Activated CD4-positive, alpha-beta T cell treated with anti-CD3 and anti-CD28 coated beads for 36 hours (primary cell): ENCODE results near the gene SDCCAG8. TPM values are rescaled to one million over a fixed set of nuclear protein-coding genes. Genes with fewer than 3 reads are reported as not detected.

Source experiments
- ATAC-seq: fragments of 200-7000 bp; cut with Tn5 transposase; one replicate; pipeline ENCODE4 v1.10.0; 2021; ENCODE audit warnings: mild to moderate bottlenecking, moderate library complexity
- CTCF ChIA-PET: fragments of 350-600 bp; sonication (Branson Sonifier 250); formaldehyde crosslinking; loops from one replicate; lab custom pipeline; 2021; ENCODE audit warnings: antibody characterized with exemption; lab: Charles Lee
- POLR2A ChIA-PET: fragments of 350-600 bp; sonication (Branson Sonifier 250); formaldehyde crosslinking; loops from one replicate; lab custom pipeline; 2021; ENCODE audit warnings: antibody characterized with exemption, inconsistent platforms; lab: Charles Lee
- DNase-seq: peaks from one replicate; pipeline ENCODE4 v3.0.0-alpha.2; 2020
- H3K27ac Mint-ChIP-seq: one replicate; pipeline ENCODE4 v1.8.0; 2021; ENCODE audit warnings: mixed read lengths
- H3K27me3 Mint-ChIP-seq: one replicate; pipeline ENCODE4 v1.8.0; 2021; ENCODE audit warnings: mixed read lengths
- H3K36me3 Mint-ChIP-seq: one replicate; pipeline ENCODE4 v1.8.0; 2021; ENCODE audit warnings: low read depth, mixed read lengths
- H3K4me1 Mint-ChIP-seq: one replicate; pipeline ENCODE4 v1.8.0; 2021; ENCODE audit warnings: mixed read lengths
- H3K4me3 Mint-ChIP-seq: one replicate; pipeline ENCODE4 v1.8.0; 2021; ENCODE audit warnings: mild to moderate bottlenecking, moderate library complexity, mixed read lengths
- H3K9me3 Mint-ChIP-seq: one replicate; pipeline ENCODE4 v1.8.0; 2021; ENCODE audit warnings: low read depth, mixed read lengths
- intact Hi-C, 2 experiments: fragments of 100-400 bp; cut with DNase I in 1 of 2; cut with micrococcal nuclease in 1 of 2; formaldehyde crosslinking; loops; one replicate each; pipeline versions ENCODE4 v1.14.2 to v1.15.1; 2022 to 2024; cut with DNase I, micrococcal nuclease
- total RNA-seq, 2 experiments: library from RNA; stranded (reverse); gene quantifications; one replicate each; pipeline ENCODE4 v1.2.3, GENCODE V29; 2021

SDCCAG8 gene
- total RNA-seq, 2 experiments from 2014 or later, result 26.4 to 26.5 TPM

DNA sequence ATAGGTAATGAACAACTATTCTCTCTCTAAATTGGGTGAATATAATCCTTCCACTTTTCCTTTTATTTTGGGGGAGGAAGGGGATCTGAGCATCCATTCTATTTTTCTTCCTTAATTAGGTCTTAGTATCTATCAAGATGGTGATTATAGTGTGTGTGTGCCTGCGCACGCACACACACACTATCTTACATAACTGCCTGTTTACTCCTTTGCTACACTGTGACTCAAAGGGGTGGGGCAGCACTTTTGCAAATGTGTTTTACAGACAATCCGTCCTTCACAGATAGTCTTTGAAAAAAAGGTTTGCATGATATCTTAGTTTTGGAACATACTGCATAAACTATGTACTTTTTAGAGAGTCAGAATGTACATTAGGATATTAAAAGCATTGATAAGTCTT lies 191.5 kb downstream of the SDCCAG8 start:
- ChIA-PET POLR2A (no interaction called here), CTCF (no interaction called here)
- no peaks in the 10 kb centered on the region for H3K9me3 Mint-ChIP-seq
- no peak overlapping the region for H3K4me3 Mint-ChIP-seq
- H3K4me1 Mint-ChIP-seq, result peaks cover 2% of the 10 kb centered on the region
- intact Hi-C loops, result no loop called here
- no peak overlapping the region for H3K27ac Mint-ChIP-seq
- H3K36me3 Mint-ChIP-seq, result peaks cover 4% of the 10 kb centered on the region
- DNase-seq (no peak), ATAC-seq (no peak)
- no peaks in the 10 kb centered on the region for H3K27me3 Mint-ChIP-seq

DNA sequence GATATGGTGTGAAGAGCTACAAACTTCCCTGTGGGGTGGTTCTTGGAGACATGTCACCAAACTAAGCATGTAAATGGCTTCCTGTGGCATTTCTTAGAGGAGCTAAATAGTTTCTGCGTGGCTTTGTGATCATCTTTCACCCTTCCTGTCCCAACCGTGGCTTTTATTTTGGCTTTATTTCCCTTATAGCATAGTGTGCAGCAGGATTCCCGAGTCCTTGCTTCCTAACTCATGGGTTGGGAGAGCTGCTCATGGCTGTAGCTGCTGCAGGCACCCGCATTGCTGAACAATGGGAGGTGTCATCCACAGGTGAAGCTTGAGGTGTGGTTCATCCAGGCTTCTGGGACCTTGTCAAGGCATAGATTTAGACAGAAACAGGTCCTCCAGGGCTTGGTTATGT lies 192.0 kb downstream of the SDCCAG8 start:
- intact Hi-C loops, result no loop called here
- Mint-ChIP-seq H3K4me3 (no peak overlapping the region), H3K36me3 (peaks cover 4% of the 10 kb centered on the region), H3K4me1 (peaks cover 2% of the 10 kb centered on the region), H3K27ac (no peak overlapping the region), H3K9me3 (no peaks in the 10 kb centered on the region), H3K27me3 (no peaks in the 10 kb centered on the region)
- ChIA-PET POLR2A (no interaction called here), CTCF (no interaction called here)
- DNase-seq, result no peak
- ATAC-seq, result no peak

DNA sequence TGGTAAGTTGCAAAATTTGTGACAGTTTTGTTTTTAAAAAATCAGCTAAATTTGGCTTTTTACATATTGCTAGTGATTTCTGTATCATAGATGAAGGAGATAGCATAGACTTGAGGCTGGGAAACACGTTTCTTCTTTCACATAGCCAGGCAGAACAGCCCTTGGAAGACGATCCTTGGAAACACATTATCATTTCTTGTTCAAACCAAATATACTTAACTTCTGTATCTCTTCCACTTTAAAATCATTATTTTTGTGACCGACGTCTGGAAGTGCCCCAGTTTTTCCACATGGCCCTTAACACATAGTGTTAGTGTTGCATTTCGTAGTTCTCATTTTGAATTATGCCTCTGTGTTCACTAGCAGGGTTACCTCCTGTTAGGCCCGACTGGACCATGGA lies 193.5 kb downstream of the SDCCAG8 start:
- H3K36me3 Mint-ChIP-seq, result peaks cover 4% of the 10 kb centered on the region
- H3K9me3 Mint-ChIP-seq, result no peaks in the 10 kb centered on the region
- DNase-seq, result no peak
- no peak overlapping the region for H3K4me3 Mint-ChIP-seq
- no peak for ATAC-seq
- no peaks in the 10 kb centered on the region for H3K27me3 Mint-ChIP-seq
- ChIA-PET CTCF (interaction anchor here (0.7 kb wide), 1 partner anchor 299 kb away, joined by 3 read pairs; no protein-coding TSS in a partner anchor), POLR2A (no interaction called here)
- intact Hi-C loops, result no loop called here
- peaks cover 2% of the 10 kb centered on the region for H3K4me1 Mint-ChIP-seq
- no peak overlapping the region for H3K27ac Mint-ChIP-seq

DNA sequence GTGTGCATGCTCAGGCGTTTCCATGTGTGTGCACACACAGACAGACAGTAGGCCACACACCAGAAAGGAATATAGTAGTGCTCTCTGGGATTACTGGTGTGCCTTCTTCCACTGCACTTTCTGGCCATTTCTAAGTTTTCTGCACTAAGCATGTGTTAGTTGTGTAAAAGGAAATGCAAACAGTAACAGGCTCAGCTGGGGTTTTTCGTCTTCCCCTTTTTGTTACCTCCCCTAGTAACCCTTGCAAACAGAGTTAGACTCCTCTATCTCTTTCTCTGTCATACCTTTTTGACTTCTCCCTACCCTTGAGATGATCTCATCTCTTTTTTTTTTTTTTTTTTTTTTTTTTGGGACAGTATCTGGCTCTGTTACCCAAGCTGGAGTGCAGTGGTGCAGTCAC lies 196.3 kb downstream of the SDCCAG8 start:
- H3K9me3 Mint-ChIP-seq, result no peaks in the 10 kb centered on the region
- ChIA-PET CTCF (interaction anchor here (0.5 kb wide), 1 partner anchor 999 kb away, joined by 3 read pairs; no protein-coding TSS in a partner anchor), POLR2A (no interaction called here)
- intact Hi-C loops, result no loop called here
- H3K36me3 Mint-ChIP-seq, result no peaks in the 10 kb centered on the region
- no peak overlapping the region for H3K4me3 Mint-ChIP-seq
- H3K27ac Mint-ChIP-seq, result no peak overlapping the region
- H3K27me3 Mint-ChIP-seq, result no peaks in the 10 kb centered on the region
- DNase-seq, result no peak
- peaks cover 2% of the 10 kb centered on the region for H3K4me1 Mint-ChIP-seq
- ATAC-seq, result no peak

DNA sequence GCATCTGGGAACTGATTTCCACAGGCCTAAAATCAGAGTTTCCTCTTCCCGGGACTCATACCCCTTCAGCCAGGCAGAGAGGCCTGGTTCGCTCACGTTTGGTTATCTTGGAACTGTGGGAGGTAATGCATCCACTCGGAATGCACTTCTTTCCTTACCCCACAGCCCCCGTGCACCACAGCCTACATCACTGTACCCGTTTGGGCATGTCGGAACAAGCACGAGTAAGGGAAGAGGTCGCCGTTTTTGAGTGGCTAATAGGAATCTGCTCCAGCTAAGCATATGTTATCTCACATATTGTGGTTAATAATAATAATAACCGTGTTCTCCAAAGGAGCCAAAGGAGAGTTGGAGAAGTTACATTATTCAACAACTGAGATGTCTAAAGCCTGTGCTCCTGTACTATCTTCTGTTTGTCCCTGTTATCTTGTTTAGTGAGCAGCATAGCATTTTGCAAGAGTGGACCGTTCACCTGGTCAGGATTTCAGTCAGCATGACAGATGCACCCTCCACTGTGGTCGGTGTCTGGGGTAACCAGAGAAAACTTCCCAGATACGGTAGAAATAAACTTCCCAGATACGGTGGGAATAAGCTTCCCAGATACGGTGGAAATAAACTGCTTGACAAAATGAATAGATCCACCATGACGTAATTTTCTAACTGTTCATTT lies 198.6 kb downstream of the SDCCAG8 start:
- no peak for DNase-seq
- H3K27ac Mint-ChIP-seq, result no peak overlapping the region
- no peaks in the 10 kb centered on the region for H3K4me1 Mint-ChIP-seq
- POLR2A ChIA-PET, result no interaction called here
- H3K4me3 Mint-ChIP-seq, result no peak overlapping the region
- CTCF ChIA-PET, result interaction anchor here (1.0 kb wide), 1 partner anchor 294 kb away, joined by 3 read pairs; no protein-coding TSS in a partner anchor
- H3K36me3 Mint-ChIP-seq, result no peaks in the 10 kb centered on the region
- no peaks in the 10 kb centered on the region for H3K27me3 Mint-ChIP-seq
- no peaks in the 10 kb centered on the region for H3K9me3 Mint-ChIP-seq
- intact Hi-C loops, result no loop called here
- no peak for ATAC-seq

DNA sequence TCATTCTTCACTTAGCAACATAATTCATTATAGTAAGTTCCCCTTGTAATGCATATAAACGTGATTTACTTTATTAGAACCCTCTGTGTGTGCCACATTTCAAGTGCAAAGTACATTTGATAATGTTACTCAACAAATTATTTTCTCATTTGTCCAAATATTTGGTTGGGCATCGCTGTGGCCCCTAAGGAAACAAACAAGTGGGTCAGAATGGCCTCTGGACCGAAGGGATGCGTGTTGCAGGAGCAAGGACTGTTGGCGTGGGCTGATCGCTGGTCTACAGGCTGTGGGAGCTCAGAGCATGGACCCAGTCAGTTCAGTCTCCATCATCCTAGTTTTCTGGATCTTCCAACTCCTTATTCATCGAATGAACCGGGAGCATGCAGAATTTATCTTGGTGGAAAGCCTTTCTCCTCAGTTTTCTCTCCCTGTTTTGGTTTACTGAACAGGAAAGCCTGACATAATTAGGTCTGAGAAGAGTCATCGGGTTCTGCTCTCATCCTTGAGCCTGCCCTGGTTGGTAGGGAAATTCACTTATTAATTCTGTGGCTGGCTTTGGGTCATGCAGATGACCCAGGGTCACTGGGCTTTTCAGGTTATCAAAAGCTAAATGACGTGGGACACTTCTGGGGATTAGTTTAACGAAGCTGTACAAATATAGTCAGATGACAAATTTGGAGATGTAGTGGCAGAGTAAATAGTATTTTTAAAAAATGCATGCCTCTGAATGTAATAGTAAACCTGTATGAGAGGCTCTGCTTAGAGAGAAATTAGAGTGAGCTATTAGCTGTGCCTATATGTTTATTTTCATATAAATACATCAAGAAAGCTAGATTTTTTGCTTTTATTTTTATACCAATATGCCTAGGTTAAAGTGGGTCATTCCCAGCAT lies 200.2 kb downstream of the SDCCAG8 start:
- Mint-ChIP-seq H3K36me3 (no peaks in the 10 kb centered on the region), H3K27me3 (no peaks in the 10 kb centered on the region), H3K9me3 (no peaks in the 10 kb centered on the region), H3K4me1 (no peaks in the 10 kb centered on the region), H3K27ac (no peak overlapping the region), H3K4me3 (no peak overlapping the region)
- intact Hi-C loops, result no loop called here
- no peak for ATAC-seq
- ChIA-PET CTCF (no interaction called here), POLR2A (no interaction called here)
- no peak for DNase-seq

DNA sequence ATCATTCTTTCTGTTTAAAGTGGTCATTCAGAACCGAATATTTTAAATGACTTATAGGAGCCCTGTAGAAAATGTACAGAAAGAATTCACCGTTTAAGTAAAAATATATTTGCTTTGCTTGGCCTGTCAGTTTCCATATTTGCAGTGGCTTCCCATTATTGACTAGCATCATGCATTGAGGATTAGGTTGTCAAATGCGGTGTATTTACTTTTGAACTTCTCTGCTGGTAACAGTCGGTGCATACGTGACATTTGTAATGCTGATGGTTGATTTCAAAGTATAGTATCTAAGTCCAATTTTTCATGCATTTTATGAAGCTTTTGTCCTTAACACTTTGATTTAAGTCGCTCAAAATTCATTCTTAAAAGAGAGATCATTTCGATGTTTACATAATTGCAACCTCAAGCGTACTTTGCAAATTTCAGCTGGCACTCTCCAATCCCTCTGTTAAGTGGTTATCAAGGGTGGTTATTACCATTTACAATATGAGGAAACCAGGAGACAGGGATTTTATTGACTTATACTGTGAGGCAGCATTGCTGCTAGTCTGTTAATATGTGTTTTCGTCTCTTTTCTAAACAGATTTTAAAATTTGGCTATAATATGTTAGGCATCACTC lies 201.6 kb downstream of the SDCCAG8 start:
- CTCF ChIA-PET, result interaction anchor here (0.5 kb wide), 1 partner anchor 858 kb away, joined by 3 read pairs; no protein-coding TSS in a partner anchor
- Mint-ChIP-seq H3K4me1 (no peaks in the 10 kb centered on the region), H3K4me3 (no peak overlapping the region), H3K9me3 (no peaks in the 10 kb centered on the region), H3K36me3 (peaks cover 3% of the 10 kb centered on the region), H3K27ac (no peak overlapping the region), H3K27me3 (no peaks in the 10 kb centered on the region)
- DNase-seq (no peak), ATAC-seq (no peak)
- intact Hi-C loops, result no loop called here
- POLR2A ChIA-PET, result no interaction called here

DNA sequence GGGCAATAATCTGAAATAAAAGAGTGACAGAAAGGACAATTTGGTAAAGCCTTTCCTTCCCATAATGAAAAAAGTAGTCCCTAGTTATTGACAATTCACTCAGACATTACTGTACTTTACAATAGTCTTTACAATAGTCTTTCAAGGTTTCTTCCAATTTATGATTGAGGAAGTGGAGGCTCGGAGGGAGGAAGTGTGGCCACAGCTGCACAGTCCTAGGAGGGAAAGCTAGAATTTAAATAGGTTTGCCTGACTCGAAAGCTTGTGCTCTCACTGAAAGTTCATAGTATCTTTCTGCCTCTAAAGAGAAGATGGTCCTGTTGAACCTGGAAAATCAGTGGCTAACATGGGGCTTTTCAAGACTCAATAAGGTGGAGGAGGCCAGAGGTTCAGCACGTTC lies 203.2 kb downstream of the SDCCAG8 start:
- Mint-ChIP-seq H3K9me3 (no peaks in the 10 kb centered on the region), H3K27me3 (no peaks in the 10 kb centered on the region), H3K4me3 (no peak overlapping the region), H3K36me3 (peaks cover 3% of the 10 kb centered on the region), H3K27ac (no peak overlapping the region), H3K4me1 (no peaks in the 10 kb centered on the region)
- intact Hi-C loops, result no loop called here
- ATAC-seq, result no peak
- ChIA-PET CTCF (interaction anchor here (1.0 kb wide), 1 partner anchor 174 kb away, joined by 3 read pairs; no protein-coding TSS in a partner anchor), POLR2A (no interaction called here)
- DNase-seq, result no peak

DNA sequence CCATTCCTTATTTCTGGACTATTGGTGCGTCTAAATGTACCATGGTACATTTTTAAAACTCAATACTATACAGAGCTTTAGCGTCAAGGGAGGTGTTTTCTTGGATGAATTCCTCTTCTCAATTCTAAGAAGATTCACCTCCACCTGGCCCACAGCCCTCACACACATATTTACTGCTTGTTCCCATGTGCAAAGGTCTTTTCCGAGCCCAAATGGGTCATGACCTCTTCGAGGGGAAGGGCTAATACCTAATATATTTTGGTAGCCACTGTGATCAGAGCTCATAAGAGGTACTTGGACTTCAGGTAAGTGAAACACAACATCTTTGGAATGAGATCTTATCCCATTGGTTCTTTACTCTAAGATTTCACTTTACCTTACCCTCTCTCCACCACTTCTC lies 205.9 kb downstream of the SDCCAG8 start:
- Mint-ChIP-seq H3K4me1 (no peaks in the 10 kb centered on the region), H3K36me3 (peaks cover 3% of the 10 kb centered on the region), H3K27me3 (no peaks in the 10 kb centered on the region), H3K9me3 (no peaks in the 10 kb centered on the region), H3K27ac (no peak overlapping the region), H3K4me3 (no peak overlapping the region)
- DNase-seq (no peak), ATAC-seq (no peak)
- CTCF ChIA-PET, result interaction anchor here (0.7 kb wide), 1 partner anchor 118 kb away, joined by 3 read pairs; no protein-coding TSS in a partner anchor
- POLR2A ChIA-PET, result no interaction called here
- intact Hi-C loops, result no loop called here

DNA sequence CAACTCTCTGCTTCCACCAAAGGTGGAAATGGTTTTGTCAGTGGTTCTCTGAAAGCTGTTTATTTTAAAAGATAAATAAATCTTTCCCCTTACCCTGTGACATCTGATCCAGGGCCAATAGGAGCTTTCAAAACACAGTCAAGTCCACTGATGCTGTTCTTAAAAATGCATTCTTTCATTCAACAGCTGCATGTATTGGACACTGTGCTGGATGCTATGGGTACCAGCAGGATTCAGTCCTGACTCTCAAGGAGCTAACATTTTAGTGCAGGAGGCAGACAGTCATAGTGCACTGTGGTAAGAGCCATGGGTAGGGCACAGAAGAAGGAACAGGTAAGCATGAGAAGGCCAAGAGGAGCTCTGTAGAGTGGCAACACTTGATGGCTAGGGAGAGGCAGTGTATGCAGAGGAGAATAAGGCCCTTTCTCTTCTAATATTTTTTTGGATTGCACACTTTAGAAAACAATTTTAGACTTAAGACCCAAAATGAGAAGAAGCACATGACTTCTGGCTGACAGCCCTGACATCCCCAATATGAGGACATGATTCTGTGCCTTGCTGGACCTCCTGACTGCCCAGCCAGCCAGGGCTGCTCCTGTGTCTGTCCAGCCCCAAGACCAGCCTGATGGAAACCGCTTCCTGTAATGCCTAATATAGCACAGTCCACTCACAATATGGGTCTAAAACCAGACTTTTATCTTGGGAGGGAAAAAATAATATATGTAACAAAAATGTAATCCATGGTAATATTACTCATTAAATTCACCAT lies 207.3 kb downstream of the SDCCAG8 start:
- no peaks in the 10 kb centered on the region for H3K27me3 Mint-ChIP-seq
- H3K9me3 Mint-ChIP-seq, result no peaks in the 10 kb centered on the region
- ChIA-PET POLR2A (no interaction called here), CTCF (no interaction called here)
- no peak overlapping the region for H3K4me3 Mint-ChIP-seq
- ATAC-seq, result no peak
- H3K27ac Mint-ChIP-seq, result no peak overlapping the region
- DNase-seq, result no peak
- peaks cover 3% of the 10 kb centered on the region for H3K36me3 Mint-ChIP-seq
- H3K4me1 Mint-ChIP-seq, result no peaks in the 10 kb centered on the region
- intact Hi-C loops, result no loop called here

DNA sequence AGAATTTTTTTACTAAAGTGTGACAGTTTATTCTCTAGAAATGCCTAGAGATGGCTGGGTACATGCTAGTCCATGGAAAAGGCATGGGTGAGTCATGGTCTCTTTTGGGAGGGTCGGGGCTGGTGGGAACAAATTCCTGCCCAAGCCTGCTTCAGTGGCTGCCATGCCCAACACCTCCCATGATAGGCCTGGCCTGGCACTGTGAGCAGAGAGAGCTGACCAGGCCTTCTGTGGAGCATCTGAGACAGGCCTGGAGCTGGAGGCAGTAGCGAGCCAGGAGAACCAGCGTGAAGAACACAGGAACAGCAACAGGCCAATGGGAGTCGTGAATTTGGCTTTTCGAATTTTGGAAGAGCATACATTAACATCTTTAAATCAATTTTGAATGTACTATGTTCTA lies 209.2 kb downstream of the SDCCAG8 start:
- H3K4me1 Mint-ChIP-seq, result no peaks in the 10 kb centered on the region
- H3K36me3 Mint-ChIP-seq, result peaks cover 3% of the 10 kb centered on the region
- ChIA-PET CTCF (no interaction called here), POLR2A (no interaction called here)
- peak overlapping the region; percentile 37 for H3K27ac Mint-ChIP-seq
- DNase-seq (no peak), ATAC-seq (no peak)
- no peaks in the 10 kb centered on the region for H3K9me3 Mint-ChIP-seq
- H3K27me3 Mint-ChIP-seq, result no peaks in the 10 kb centered on the region
- no peak overlapping the region for H3K4me3 Mint-ChIP-seq
- intact Hi-C loops, result no loop called here
